GM18858 (cell line): ENCODE results near the gene WDR89.
"Not testable (repeated sequence)": the region's sequence is repeated elsewhere in the genome, so short reads cannot be mapped to it uniquely, and the experiment has no call there.

Experiments used
- ATAC-seq: cut with Tn5 transposase; IDR thresholded peaks from one replicate; pipeline ENCODE4 v1.9.1; 2021; ENCODE audit not compliant: unreplicated experiment

Gene WDR89

GRCh38 chr14:63654936-63655335, 13.3 kb upstream of the WDR89 start:
- ATAC-seq: no peak

DNA sequence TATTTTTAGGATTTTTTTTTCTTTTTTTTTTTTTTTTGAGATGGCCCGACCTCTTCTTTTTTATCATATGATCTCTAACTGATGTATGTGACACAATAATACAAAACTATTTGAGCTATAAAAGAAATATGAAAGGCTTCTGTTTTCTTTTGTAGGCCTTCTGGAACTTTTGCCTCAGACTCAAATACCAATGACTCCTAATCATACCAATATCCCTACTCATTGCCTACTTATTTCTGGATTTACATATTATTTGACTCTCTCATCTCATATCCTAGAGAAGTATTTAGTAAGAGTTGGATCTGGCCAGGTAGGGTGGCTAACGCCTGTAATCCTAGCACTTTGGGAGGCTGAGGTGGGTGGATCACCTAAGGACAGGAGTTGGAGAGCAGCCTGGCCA, 12.7 kb upstream of the WDR89 start:
- no peak for ATAC-seq

GRCh38 chr14:63652406-63652805, 10.7 kb upstream of the WDR89 start:
- ATAC-seq: no peak

GRCh38 chr14:63650256-63650952, 8.7 kb upstream of the WDR89 start:
- ATAC-seq: no peak

DNA sequence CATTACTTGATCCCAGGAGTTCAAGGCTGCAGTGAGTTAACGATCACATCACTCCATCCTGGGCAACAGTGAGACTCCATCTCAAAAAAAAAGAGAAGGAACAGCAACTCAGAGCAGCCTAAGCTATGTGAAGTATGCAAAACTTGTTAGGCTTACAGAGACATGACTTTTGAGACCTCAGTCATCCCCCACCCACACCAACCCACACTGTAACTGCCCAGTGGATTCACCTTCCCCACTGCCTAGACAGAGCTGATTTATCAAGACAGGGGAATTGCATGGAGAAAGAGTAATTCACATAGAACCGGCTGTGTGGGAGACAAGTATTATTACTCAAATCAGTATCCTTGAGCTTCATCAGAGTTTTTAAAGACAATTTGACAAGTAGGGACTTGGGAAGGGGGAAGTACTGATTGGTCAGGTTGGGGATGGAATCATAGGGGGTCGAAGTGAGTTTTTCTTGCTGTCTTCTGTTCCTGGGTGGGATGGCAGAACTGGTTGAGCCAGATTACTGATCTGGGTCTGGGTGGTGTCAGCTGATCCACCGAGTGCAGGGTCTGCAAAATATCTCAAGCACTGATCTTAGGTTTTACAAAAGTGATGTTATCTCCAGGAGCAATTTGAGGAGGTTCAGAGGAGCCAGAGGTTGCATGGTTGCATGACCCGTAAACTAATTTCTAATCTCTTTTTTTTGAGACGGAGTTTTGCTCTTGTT, 6.2 kb upstream of the WDR89 start:
- ATAC-seq: no peak

GRCh38 chr14:63644741-63645140, 3.1 kb upstream of the WDR89 start:
- ATAC-seq: no peak

- ATAC-seq: no peak
These were observed 1.1 kb upstream of the WDR89 start for GRCh38 chr14:63642656-63643382.

GRCh38 chr14:63642229-63642611, 549 bp upstream of the WDR89 start:
- peak; percentile 56 for ATAC-seq

GRCh38 chr14:63638493-63638892, 3.2 kb downstream of the WDR89 start:
- ATAC-seq: no peak

DNA sequence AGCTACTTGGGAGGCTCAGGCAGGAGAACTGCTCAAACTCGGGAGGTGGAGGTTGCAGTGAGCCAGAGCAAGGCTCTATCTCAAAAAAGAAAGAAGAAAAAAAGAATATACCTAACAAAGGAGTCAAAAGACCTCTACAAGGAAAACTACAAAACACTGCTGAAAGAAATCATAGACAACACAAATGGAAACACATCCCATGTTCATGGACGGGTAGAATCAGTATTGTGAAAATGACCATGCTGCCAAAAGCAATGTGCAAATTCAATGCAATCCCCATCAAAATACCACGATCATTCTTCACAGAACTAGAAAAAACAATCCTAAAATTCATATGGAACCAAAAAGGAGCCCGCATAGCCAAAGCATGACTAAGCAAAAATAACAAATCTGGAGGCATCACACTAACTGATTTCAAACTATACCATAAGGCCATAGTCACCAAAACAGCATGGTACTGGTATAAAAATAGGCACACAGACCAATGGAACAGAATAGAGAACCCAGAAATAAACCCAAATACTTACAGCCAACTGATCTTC, 5.5 kb downstream of the WDR89 start:
- ATAC-seq: not testable (repeated sequence)

DNA sequence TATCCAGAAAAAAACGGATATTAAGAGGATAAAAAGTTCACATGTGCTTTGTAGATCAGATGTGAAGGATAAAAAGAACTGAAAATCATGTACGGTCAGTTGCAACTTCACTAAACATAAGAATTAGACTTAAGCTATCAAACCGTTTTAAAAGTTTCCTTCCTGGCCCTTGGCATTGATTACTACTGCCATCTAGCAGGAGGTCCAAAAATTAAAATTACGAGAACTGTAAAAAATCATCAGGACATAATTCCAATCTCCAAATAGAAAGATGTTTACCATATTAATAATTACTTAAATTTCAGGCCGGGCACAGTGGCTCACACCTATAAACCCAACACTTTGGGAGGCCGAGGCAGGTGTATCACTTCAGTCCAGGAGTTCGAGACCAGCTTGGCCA, 7.9 kb downstream of the WDR89 start:
- ATAC-seq: no peak

DNA sequence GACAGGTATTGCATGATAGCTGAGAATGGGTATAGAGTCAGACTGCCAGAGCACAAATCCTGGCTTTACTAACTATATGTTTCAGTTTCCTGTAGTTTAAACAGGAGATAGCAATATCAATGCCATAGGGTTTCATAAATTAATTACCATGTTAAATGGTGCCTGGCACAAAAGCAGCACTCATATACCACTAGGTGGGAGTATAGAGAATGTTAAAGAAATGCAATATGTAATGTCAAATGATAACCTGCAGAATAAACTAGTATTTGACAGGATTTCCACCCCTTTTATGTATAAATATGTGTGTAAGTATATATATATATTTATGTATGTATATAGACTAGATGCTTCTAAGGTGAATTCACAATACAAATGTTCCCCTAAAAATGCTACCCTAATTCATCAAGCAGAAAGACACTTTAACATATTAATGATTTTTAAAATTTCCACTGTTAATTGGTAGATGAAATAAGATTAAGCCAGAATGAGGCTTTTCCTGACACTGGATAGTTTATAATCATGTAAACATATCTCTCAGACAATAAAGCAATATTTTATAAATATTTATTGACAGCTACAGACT, 8.6 kb downstream of the WDR89 start:
- ATAC-seq: no peak

DNA sequence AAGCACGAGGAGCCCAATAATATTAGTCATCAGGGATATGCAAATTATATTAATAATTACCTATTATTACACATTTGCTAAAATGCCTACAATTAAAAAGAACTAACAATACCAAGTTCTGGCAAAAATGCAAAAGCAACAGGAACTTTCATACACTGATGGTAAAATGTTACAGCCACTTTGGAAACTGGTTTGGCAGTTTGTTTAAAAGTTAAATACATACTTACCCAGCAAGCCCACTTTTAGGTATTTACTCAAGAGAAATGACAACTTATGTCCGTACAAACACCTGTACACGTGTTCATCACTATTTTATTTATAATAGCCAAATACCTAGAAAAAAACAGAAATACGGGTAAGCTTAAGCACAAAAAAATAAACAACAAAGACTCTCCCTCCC, 17.0 kb downstream of the WDR89 start:
- ATAC-seq: no peak

GRCh38 chr14:63624203-63624602, 17.5 kb downstream of the WDR89 start:
- no peak for ATAC-seq

GRCh38 chr14:63621975-63622374, 19.7 kb downstream of the WDR89 start:
- ATAC-seq: not testable (repeated sequence)

DNA sequence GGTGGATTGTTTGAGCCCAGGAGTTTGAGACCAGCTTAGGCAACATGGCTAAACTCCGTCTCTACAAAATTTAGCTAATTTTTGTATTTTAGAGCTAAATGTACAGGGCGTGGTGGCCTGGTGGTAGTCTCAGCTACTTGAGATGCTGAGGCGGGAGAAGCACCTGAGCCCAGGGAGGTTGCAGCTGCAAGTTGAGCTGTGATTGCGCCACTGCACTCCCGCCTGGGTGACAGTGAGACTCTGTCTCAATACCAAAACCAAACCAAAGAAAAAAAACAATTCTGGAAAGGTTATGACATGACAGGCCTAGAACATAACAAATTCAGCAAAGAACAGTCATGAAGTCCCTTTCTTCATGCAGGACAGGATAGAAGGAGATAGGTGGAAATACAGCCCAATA, 25.7 kb downstream of the WDR89 start:
- no peak for ATAC-seq

- no peak for ATAC-seq
These were observed 26.9 kb downstream of the WDR89 start for GRCh38 chr14:63614679-63615363.

GRCh38 chr14:63611078-63611477, 30.6 kb downstream of the WDR89 start:
- no peak for ATAC-seq

DNA sequence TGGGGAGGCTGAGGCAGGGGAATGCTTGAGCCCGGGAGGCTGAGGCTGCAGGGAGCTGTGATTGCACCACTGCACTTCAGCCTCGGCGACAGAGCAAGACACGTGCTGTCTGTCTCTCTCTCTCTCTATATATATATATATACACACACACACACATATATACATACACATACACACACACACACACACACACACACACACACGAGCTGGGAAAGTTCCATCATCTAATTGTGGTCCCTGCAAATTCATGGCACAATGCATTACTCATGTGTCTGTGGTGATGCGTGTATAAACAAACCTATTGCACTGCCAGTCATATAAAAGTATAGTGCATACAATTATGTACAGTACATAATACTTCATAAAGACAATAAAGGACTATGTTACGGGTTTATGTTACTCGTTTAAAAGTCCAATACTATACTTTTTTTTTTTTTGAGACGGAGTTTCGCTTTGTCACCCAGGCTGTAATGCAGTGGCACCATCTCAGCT, 36.6 kb downstream of the WDR89 start:
- no peak for ATAC-seq

- ATAC-seq: no peak
These were observed 37.0 kb downstream of the WDR89 start for GRCh38 chr14:63604626-63605025.
